NCI-H1092 treated with DMSO at 0.1 percent for 48 hours (cell line): ENCODE data around the gene ITGAL.

Experiments
- DNase-seq: peaks from one replicate; lab custom pipeline; 2025; lab: John Stamatoyannopoulos, UW

Gene ITGAL

GRCh38 chr16:30541502-30542329 is 69.2 kb downstream of the ITGAL start:
- DNase-seq, result no peak

- no peak for DNase-seq
Measured at GRCh38 chr16:30543067-30543466, 70.5 kb downstream of the ITGAL start.

GRCh38 chr16:30546115-30546514 is 73.6 kb downstream of the ITGAL start:
- DNase-seq, result no peak

GRCh38 chr16:30548416-30549253 is 76.1 kb downstream of the ITGAL start:
- DNase-seq, result no peak

- DNase-seq, result no peak
Measured at GRCh38 chr16:30551781-30552180, 79.2 kb downstream of the ITGAL start.

GRCh38 chr16:30552956-30553355 is 80.4 kb downstream of the ITGAL start:
- no peak for DNase-seq

GRCh38 chr16:30553393-30553899 is 80.9 kb downstream of the ITGAL start:
- no peak for DNase-seq

- no peak for DNase-seq
Measured at GRCh38 chr16:30554557-30555314, 82.2 kb downstream of the ITGAL start.

- DNase-seq, result no peak
Measured at GRCh38 chr16:30555315-30556124, 83.0 kb downstream of the ITGAL start.

GRCh38 chr16:30556125-30556473 is 83.6 kb downstream of the ITGAL start:
- DNase-seq, result no peak

GRCh38 chr16:30557707-30557956 is 85.1 kb downstream of the ITGAL start:
- peak; percentile 48 for DNase-seq

GRCh38 chr16:30557957-30558788 is 85.6 kb downstream of the ITGAL start, which contains the start of gene ZNF764:
TSS of gene ZNF764 (minus strand) at chr16:30558374. CDS start at chr16:30558182, 192 bp downstream.
- peak; percentile 98 for DNase-seq

- DNase-seq, result no peak
Measured at GRCh38 chr16:30558789-30559377, 86.3 kb downstream of the ITGAL start.

GRCh38 chr16:30559690-30560089 is 87.1 kb downstream of the ITGAL start:
- no peak for DNase-seq

GRCh38 chr16:30561089-30561816 is 88.7 kb downstream of the ITGAL start:
- DNase-seq, result peak; percentile 54

GRCh38 chr16:30562021-30562420 is 89.5 kb downstream of the ITGAL start:
- DNase-seq, result no peak

GRCh38 chr16:30565526-30565925 is 93.0 kb downstream of the ITGAL start:
- DNase-seq, result no peak

GRCh38 chr16:30565984-30566383 is 93.4 kb downstream of the ITGAL start:
- no peak for DNase-seq

GRCh38 chr16:30566531-30566930 is 94.0 kb downstream of the ITGAL start:
- no peak for DNase-seq
